ENCODE measurements around the gene HAPSTR1. TPM values are rescaled to one million over a fixed set of nuclear protein-coding genes. Genes with fewer than 3 reads are reported as not detected.
A peak's percentile ranks its signal among the peaks of the same experiment; 100 is the strongest.
"Not testable (repeated sequence)": the region's sequence is repeated elsewhere in the genome, so short reads cannot be mapped to it uniquely, and the experiment has no call there.

The HAPSTR1 gene
- total RNA-seq, 1 donor from 2014 or later = 70.5 TPM

- no peak for DNase-seq (ENCODE audit: low read depth, low spot score)
Measured at GRCh38 chr16:9070254-9070653, 21.2 kb upstream of the HAPSTR1 start.

DNA sequence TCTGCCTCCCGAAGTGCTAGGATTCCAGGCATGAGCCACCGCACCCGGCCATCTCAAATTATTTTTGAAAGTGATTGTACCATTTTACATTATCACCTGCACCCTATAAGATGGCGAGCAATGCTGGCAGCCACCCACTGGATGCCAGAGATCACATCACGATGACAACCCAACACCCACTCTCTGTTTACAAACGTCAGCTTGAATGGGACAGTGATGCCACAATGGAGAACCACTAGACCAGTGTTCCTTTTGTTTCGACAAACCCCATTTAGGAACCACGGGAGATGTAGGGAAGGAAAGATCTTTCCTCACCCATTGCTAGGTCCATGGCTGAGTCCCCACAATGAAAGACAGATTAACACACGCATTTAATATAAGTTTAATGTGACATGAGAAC, 20.1 kb upstream of the HAPSTR1 start:
- no peak for DNase-seq (ENCODE audit: low read depth, low spot score)

DNA sequence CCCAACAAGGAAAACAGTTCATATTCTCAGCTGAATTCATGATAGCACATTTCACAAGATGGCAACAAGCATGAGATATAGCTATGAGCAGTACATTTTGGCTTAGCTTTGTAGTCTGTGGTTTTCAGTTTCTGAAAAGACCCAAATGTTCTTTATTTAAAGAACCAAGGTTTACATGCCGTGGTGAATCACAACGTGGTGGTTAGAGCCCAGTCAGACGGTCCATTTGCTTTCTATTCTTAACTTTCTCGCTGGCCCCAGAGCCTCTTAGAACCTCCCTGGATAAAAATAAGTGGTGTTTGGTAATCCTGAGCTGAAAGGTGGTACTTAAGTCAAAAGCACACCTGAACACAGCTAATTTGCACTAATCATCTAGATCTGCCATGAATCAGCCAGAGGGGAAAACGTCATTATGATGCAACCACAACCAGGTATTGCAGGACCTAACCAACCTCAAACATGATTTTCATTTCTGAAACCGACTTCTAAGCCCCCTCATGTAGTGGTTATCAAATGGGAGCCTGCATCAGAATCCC, 18.6 kb upstream of the HAPSTR1 start:
- DNase-seq (ENCODE audit: low read depth, low spot score) = no peak

DNA sequence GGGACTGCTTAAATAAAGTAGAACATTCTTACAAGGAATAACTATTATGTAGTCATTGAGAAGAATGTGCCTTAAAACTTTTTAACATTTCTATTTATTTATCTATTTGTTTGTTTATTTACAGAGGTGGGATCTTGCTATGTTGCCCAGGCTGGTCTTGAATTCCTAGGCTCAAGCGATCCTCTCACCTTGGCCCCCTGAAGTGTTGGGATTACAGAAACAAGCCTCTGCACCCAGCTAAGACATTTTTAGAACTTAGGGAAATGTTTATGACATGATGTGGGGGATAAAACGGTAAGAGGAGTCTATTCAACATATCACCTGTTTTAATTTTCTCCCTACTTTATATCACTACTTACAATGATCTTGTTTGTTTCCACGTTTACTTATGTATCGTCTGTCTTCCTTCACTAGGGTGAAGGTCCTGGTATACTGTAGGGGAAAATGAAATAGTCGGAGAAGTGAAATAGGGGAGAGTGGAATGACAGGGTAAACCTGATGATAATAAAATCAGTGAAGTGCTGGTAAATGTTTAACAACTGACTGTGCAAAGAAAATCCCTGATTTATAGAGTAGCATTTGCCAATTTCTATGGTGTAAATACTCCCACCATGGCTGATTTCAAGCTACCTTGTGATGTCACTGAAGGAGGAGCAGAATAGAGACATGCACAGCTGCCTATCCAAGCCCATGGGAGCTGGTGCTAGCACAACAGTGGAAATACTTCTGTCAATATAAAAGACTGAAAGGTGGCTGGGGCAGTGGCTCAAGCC, 16.0 kb upstream of the HAPSTR1 start:
- DNase-seq (ENCODE audit: low read depth, low spot score) = no peak

- no peak for DNase-seq (ENCODE audit: low read depth, low spot score)
Measured at GRCh38 chr16:9077091-9077809, 14.2 kb upstream of the HAPSTR1 start.

DNA sequence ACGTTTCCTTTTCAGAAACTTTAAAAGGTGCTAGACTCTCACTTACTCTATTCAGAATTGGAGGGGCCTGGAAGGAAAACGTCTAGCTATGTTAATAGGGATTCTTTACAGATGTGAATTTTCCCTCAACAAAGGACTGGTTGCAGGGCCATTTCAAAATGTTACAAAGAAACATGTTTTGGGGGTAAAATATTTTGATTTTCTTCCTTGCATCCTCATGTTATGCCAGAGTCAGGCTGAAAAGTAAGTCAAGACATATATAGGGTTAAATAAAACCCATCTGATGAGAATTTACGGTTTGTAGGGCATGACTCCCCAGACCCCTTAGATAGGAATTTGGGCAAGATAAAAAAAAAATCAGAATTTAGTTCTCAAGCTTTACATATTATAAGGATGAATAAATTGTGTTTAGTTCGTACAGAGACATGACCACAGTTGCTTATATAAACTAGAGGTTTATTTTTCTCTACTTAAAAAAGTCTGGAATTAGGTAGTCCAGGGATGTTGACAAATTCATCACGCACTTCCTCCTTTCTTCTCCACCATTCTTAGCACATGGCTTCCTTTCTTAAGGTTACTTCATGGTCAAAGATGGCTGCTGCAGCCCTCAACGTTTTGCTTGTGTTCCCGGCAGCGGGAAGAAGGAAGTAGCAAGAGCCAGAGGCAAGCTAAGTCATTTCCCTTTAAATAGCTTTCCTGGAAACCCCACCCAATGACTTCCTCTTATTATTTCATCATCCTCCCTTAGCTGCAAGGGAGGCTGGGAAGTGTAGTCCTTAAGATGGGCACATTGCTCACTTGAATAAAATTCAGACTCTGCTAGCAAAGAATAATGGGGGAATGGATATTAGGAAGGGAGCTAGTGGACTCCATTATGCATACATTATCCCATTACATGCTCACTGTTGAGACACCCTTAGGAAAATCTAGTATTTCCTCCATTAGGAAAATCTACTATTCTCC, 12.7 kb upstream of the HAPSTR1 start:
- peak; percentile 77 for DNase-seq (ENCODE audit: low read depth, low spot score)

DNA sequence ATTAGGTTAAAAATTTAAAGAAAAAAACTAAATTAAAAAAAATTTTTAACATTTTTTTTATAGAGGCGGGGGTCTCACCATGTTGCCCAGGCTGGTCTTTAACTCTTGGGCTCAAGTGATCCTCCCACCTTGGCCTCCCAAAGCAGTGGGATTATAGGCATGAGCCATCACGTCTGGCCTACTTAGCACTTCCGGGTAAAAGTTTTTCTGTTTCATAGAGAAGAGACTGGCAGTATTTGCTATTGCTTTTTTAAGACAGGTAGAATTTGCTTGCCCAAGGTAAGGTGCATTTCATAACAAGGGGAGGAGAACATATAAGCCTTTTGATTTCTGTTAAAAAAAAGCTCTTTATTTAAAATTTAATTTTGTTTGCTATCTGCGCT, 12.0 kb upstream of the HAPSTR1 start:
- DNase-seq (ENCODE audit: low read depth, low spot score) = no peak

- DNase-seq (ENCODE audit: low read depth, low spot score) = no peak
Measured at GRCh38 chr16:9081158-9081557, 10.3 kb upstream of the HAPSTR1 start.

GRCh38 chr16:9081843-9082242, 9.6 kb upstream of the HAPSTR1 start:
- DNase-seq (ENCODE audit: low read depth, low spot score) = no peak

GRCh38 chr16:9082422-9082821, 9.0 kb upstream of the HAPSTR1 start:
- DNase-seq (ENCODE audit: low read depth, low spot score) = no peak

- not testable (repeated sequence) for DNase-seq (ENCODE audit: low read depth, low spot score)
Measured at GRCh38 chr16:9087733-9088132, 3.7 kb upstream of the HAPSTR1 start.

- no peak for DNase-seq (ENCODE audit: low read depth, low spot score)
Measured at GRCh38 chr16:9088848-9089247, 2.6 kb upstream of the HAPSTR1 start.

DNA sequence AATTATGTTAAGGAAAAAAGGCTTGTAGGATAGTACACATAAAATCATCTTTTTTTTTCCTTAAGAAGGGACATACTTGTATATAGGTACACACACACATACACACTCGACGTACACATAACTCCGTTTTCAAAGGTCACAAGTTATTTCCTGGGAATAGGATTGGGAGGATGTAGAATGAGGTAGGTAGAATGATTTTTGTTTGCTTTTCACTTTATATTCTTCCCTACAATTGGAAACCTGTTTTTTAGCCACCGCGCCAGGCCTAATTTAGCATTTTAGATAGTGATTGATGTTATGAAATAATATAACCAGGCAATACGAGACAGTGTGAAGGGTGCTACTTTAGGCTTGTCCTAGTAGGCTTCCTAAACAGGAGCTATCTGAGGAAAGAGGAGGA, 1.8 kb upstream of the HAPSTR1 start:
- no peak for DNase-seq (ENCODE audit: low read depth, low spot score)

DNA sequence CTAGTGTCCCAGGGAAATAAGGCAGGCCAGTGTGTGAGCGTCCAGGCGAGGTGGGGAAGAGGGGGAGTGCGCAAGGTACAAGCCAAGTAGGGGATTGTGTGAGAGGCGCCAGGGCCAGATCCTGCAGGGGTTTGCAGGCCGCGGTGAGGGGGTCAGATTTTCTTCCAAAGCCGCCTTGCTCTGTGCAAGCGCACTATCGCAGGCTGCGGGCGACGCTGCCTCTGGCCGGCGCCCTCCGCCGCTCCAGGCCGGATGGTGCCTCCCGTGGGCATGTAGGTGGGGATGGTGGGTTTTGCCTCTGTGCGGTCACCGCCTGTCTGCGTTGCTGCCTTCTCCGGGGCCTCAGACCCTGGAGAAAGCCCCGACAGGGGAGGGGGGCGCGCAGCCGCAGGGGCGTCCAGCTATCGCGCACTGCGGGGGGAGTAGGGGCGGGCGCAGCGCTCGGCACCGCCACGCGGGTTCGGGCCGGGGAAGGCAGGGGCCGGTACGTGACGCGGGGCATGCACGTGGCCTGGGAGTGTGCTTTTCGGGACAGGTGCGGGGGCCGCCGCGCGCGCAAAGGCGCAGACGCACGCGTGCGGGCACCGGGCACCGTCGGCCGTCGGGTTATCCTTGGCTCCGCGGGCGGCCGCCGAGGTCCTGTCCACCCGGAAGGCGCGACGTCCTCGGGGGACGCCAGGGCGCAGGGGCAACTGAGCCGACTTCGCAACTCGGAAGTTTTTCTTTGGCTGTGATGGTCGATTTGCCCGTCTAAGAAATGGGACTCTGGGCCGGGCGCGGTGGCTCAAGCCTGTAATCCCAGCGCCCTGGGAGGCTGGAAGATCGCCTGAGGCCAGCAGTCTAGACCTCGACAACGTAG, 1.1 kb upstream of the HAPSTR1 start:
- DNase-seq (ENCODE audit: low read depth, low spot score) = no peak

DNA sequence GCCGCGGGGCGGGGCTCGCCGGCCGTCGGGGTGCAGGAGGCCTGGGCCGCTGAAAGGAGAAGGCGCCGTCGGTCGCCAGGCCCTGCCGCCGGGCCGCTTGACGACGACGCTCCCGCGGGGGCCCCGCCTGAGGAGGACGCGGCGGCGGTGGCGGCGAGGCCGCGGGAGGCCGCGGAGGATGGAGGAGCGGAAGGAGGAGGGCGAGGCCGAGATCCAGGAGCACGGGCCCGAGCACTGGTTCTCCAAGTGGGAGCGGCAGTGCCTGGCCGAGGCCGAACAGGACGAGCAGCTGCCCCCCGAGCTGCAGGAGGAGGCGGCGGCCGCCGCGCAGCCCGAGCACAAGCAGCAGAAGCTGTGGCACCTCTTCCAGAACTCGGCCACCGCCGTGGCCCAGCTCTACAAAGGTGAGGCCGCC, 430 bp downstream of the HAPSTR1 start:
- no peak for DNase-seq (ENCODE audit: low read depth, low spot score)

- DNase-seq (ENCODE audit: low read depth, low spot score) = no peak
Measured at GRCh38 chr16:9092282-9092977, 986 bp downstream of the HAPSTR1 start.

- no peak for DNase-seq (ENCODE audit: low read depth, low spot score)
Measured at GRCh38 chr16:9092978-9093344, 1.5 kb downstream of the HAPSTR1 start.

GRCh38 chr16:9094011-9094846, 2.8 kb downstream of the HAPSTR1 start:
- DNase-seq (ENCODE audit: low read depth, low spot score) = no peak

- no peak for DNase-seq (ENCODE audit: low read depth, low spot score)
Measured at GRCh38 chr16:9095171-9095570, 3.7 kb downstream of the HAPSTR1 start.
